ENCODE measurements around the gene HHIPL2. TPM values are rescaled to one million over a fixed set of nuclear protein-coding genes. Genes with fewer than 3 reads are reported as not detected.

Gene HHIPL2
- total RNA-seq, 1 donor from 2014 or later = 0.08 TPM

- no peak for TF ChIP-seq CTCF (IDR thresholded peaks at IDR 0.05; ENCODE audit: insufficient read depth, low read length, poor library complexity, severe bottlenecking)
- no peak overlapping the region for H3K4me3 ChIP-seq (ENCODE audit: low read depth, low read length)
- DNase-seq (ENCODE audit: low read depth) = no peak
- H3K27me3 ChIP-seq (ENCODE audit: control insufficient read depth, insufficient read depth, low read length) = no peaks in the 10 kb centered on the region
- H3K36me3 ChIP-seq (ENCODE audit: control insufficient read depth, insufficient read depth, low read length) = no peaks in the 10 kb centered on the region
Observed at GRCh38 chr1:222561656-222562055, 13.8 kb upstream of the HHIPL2 start.

- no peak for TF ChIP-seq CTCF (IDR thresholded peaks at IDR 0.05; ENCODE audit: insufficient read depth, low read length, poor library complexity, severe bottlenecking)
- DNase-seq (ENCODE audit: low read depth) = no peak
- Histone ChIP-seq H3K36me3 (ENCODE audit: control insufficient read depth, insufficient read depth, low read length) (no peaks in the 10 kb centered on the region), H3K27me3 (ENCODE audit: control insufficient read depth, insufficient read depth, low read length) (no peaks in the 10 kb centered on the region), H3K4me3 (ENCODE audit: low read depth, low read length) (no peak overlapping the region)
Observed at GRCh38 chr1:222557574-222557973, 9.7 kb upstream of the HHIPL2 start.

GRCh38 chr1:222557148-222557547 lies 9.2 kb upstream of the HHIPL2 start:
- no peaks in the 10 kb centered on the region for H3K36me3 ChIP-seq (ENCODE audit: control insufficient read depth, insufficient read depth, low read length)
- TF ChIP-seq CTCF (IDR thresholded peaks at IDR 0.05; ENCODE audit: insufficient read depth, low read length, poor library complexity, severe bottlenecking) = no peak
- H3K27me3 ChIP-seq (ENCODE audit: control insufficient read depth, insufficient read depth, low read length) = no peaks in the 10 kb centered on the region
- DNase-seq (ENCODE audit: low read depth) = no peak
- H3K4me3 ChIP-seq (ENCODE audit: low read depth, low read length) = no peak overlapping the region

- no peak for DNase-seq (ENCODE audit: low read depth)
- no peak overlapping the region for H3K4me3 ChIP-seq (ENCODE audit: low read depth, low read length)
- no peaks in the 10 kb centered on the region for H3K27me3 ChIP-seq (ENCODE audit: control insufficient read depth, insufficient read depth, low read length)
- TF ChIP-seq CTCF (IDR thresholded peaks at IDR 0.05; ENCODE audit: insufficient read depth, low read length, poor library complexity, severe bottlenecking) = no peak
- no peaks in the 10 kb centered on the region for H3K36me3 ChIP-seq (ENCODE audit: control insufficient read depth, insufficient read depth, low read length)
Observed at GRCh38 chr1:222555992-222556615, 8.2 kb upstream of the HHIPL2 start.

- H3K4me3 ChIP-seq (ENCODE audit: low read depth, low read length) = no peak overlapping the region
- DNase-seq (ENCODE audit: low read depth) = no peak
- H3K27me3 ChIP-seq (ENCODE audit: control insufficient read depth, insufficient read depth, low read length) = no peaks in the 10 kb centered on the region
- TF ChIP-seq CTCF (IDR thresholded peaks at IDR 0.05; ENCODE audit: insufficient read depth, low read length, poor library complexity, severe bottlenecking) = no peak
- H3K36me3 ChIP-seq (ENCODE audit: control insufficient read depth, insufficient read depth, low read length) = no peaks in the 10 kb centered on the region
Observed at GRCh38 chr1:222554177-222554576, 6.3 kb upstream of the HHIPL2 start.

- Histone ChIP-seq H3K36me3 (ENCODE audit: control insufficient read depth, insufficient read depth, low read length) (no peaks in the 10 kb centered on the region), H3K4me3 (ENCODE audit: low read depth, low read length) (no peak overlapping the region), H3K27me3 (ENCODE audit: control insufficient read depth, insufficient read depth, low read length) (no peaks in the 10 kb centered on the region)
- TF ChIP-seq CTCF (IDR thresholded peaks at IDR 0.05; ENCODE audit: insufficient read depth, low read length, poor library complexity, severe bottlenecking) = no peak
- no peak for DNase-seq (ENCODE audit: low read depth)
Observed at GRCh38 chr1:222552882-222553281, 5.0 kb upstream of the HHIPL2 start.

All from kidney epithelial cell (primary cell).